VCaP (cell line): ENCODE results near the gene STK39.

Experiments
- H3K27ac ChIP-seq: fragments of 450-650 bp; 2 replicates; pipeline ENCODE4 v1.5.1; 2017
- CTCF ChIP-seq: fragments of 450-650 bp; conservative IDR thresholded peaks from 2 replicates; pipeline ENCODE4 v1.5.1; 2017; ENCODE audit warnings: mild to moderate bottlenecking, moderate library complexity

The STK39 gene

DNA sequence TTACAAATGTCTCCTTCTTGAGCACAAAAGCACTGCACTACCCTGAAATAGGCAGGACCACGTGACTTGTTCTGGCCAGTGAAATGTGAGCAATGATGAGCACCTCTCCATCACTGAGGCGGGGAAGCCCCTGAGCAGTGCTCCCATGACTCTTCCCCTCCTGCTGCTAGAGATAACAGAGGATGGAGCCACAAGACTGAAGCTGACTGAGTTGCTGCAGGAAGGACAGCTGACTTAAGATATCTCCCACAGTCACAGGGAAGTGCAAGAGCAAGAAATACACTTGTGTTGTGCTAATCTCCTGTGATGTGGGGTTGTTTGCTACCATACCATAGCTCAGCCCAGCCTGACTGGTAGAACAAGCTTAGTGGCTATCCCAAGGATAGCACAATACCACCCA, 38.7 kb downstream of the STK39 start:
- H3K27ac ChIP-seq = no peak overlapping the region
- TF ChIP-seq CTCF = no peak

GRCh38 chr2:168207851-168208250, 39.5 kb downstream of the STK39 start:
- H3K27ac ChIP-seq = no peak overlapping the region
- no peak for TF ChIP-seq CTCF

DNA sequence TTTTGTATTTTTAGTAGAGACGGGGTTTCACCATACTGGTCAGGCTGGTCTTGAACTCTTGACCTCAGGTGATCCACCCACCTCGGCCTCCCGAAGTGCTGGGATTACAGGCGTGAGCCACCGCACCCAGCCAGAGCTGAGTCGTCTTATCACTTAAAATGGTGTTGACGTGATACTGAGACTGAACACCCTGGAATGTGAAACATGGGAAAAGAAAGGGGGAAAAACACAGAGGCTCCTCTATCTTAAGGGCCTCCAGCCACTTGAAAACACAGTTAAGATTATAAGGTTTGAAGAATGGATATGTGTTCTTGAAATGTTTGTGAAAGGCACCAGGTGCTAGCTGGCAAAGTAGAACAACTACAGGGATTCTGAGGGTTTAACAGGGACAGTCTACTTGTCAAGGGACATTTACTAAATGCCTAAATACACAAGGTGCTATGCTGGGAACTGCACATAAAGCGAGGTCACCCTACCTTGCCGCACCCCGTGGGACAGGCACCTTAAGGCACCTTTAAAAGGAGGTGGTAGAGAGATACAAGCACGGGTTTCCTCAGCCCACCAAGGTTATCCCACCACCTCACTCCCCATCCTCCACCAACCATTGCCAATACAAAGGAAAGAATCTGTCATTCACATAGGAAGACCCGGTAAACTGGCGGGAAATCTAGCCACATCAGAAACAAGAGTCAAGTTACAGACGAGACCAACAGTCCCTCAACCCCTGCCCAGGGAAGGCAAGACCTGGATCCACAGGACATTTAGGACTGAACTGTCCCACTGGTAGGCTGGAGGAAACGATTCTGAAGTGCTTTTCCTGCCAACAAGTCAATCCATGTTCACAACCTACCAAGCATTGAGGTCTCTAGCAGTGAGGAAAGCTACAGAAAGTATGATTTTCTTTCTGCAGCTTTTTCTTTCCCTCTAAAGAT, 43.4 kb downstream of the STK39 start:
- H3K27ac ChIP-seq = no peak overlapping the region
- no peak for TF ChIP-seq CTCF

DNA sequence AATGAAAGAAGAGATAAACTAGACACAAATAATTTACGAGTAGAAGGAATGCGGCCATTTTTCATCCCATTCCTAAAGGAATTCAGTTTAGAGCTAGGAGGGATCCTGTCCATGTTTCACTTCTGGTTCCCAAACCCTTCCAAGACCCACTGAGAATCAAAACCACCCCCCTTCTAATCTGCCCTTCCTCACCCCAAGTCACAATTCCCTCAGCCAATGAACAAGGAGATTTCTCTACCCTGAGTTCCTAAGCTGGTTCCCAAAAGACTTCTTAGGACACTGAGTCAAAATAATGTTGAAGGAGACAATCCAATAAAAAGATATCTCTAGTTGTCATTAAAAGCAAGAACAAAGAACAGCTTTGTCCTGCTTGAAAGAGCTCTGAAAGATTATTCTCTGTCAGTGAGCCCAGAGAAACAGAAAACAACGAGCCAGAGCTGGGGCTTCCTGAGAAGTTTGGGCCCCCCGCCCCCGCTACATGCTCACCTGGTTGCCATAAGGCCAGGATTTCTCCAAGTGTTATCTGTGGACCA, 45.7 kb downstream of the STK39 start:
- TF ChIP-seq CTCF = no peak
- H3K27ac ChIP-seq = no peak overlapping the region

GRCh38 chr2:168200930-168201583, 46.3 kb downstream of the STK39 start:
- no peak overlapping the region for H3K27ac ChIP-seq
- TF ChIP-seq CTCF = no peak

DNA sequence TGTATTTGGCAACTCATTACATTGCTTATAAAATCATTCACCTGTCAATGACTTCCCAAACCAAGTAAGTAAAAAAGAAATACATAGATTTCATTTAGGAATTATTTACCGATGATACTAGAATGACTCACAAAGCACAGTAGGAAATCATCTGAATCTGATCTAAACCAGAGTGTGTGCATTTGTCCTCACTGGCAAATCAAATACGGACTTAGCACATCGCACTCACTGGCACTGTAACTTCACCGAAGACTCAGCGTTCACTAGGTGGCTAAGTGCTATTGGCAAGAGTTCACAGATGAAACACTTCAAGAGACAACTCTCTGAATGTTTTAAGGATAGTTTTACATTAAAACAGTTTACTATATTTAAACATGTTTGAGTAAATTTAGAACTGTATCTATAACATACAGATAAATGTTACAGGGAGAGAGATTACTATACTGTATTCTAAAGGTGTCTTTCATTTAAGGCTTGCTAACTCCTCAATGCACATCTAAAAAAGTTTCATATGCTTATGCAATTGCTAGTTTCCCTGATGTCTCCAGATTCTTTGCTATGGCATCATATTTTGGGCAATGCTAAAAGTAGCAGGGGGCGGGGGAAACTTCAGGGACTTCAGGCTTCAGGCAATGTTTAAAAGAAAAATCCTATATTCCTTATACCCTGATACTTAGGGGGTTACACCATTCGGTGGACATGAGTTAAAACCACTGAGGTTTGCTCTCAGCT, 48.8 kb downstream of the STK39 start:
- TF ChIP-seq CTCF = no peak
- no peak overlapping the region for H3K27ac ChIP-seq

DNA sequence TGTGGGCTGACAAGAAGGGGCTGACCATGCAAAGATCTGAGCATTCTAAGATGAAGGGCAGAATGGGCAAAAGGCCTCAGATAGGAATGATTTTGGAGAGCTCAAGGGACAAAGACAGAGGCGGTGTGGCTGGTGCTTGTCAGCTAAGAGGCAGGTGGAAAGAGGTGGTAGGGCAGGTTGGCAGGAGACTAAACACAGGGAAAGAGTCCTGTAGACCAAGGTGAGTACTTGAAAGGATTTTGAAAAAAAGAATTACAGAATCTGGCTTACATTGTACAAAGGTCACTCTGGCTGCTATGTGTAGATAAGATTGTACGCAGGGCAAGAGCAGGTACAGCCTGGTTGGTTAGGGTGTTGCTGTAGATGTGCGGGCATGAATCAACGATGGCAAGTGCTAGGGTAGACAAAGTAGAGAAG, 50.6 kb downstream of the STK39 start:
- no peak overlapping the region for H3K27ac ChIP-seq
- no peak for TF ChIP-seq CTCF
